GM10248 (cell line): ENCODE measurements around the gene PBXIP1.

Experiments used
- CTCF ChIA-PET: fragments of 300-600 bp; sonication (Branson Sonifier 250); formaldehyde crosslinking; extraction: SDS; loops from one replicate; lab custom pipeline; 2021; ENCODE audit warnings: antibody characterized with exemption; lab: Yijun Ruan, JAX
- POLR2A ChIA-PET: fragments of 350-650 bp; sonication (Branson Sonifier 250); formaldehyde crosslinking; extraction: SDS; loops from one replicate; lab custom pipeline; 2020; ENCODE audit warnings: antibody characterized with exemption; lab: Yijun Ruan, JAX
- DNase-seq: peaks from one replicate; pipeline ENCODE4 v3.0.0; 2012; ENCODE audit errors: extremely low spot score
- TF ChIP-seq, protein P1 (sequence below): IDR thresholded peaks from 2 replicates; pipeline ENCODE4 v1.5.1; 2012; ENCODE audit warnings: mild to moderate bottlenecking, low read depth; ENCODE audit errors: extremely low read depth, missing control alignments, control extremely low read depth

PBXIP1 gene

DNA sequence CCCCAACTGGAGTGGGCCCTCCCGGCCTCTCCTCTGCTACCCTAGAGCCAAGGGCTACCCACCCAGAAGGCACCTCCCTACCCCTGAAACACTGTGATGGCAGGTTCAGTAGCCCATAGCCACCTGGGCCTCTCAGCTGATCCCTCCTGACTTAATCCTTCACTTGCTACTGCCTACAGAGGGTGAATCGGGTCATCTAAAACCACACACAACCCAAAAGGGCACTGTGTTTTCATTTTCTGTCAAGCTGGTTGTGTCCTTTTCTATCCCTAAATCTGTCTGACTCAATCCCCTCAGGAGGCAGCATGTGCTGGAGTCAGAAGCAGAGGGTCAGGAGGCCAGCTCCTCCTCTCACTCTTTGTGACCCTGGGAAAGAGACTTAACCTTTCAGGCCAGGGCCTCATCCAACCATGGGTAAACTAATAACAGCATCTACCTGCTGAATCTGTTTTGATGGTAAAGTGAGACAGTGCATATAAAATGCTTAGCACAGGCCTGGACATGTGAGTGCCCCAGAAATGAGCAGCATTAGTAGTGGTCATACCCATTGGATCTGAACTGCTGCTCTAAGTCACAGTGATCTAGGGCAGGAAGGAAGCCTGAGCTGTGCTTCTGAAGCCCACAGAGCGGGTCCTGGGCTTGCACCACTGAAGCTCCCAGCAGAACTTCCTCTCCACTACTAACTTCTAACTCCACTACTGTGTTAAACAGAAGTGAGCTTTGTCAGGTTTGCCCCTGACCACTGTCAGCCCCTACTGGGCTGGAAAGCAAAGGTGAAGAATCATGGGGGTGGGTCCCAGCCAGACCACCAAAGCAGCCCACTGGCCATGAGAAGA lies 30.3 kb downstream of the PBXIP1 start:
- CTCF ChIA-PET: interaction anchor here (1.0 to 2.8 kb wide), 3 partner anchors 11 to 34 kb away, joined by 3 to 18 read pairs (median 4); partner anchors contain the start of gene PMVK

DNA sequence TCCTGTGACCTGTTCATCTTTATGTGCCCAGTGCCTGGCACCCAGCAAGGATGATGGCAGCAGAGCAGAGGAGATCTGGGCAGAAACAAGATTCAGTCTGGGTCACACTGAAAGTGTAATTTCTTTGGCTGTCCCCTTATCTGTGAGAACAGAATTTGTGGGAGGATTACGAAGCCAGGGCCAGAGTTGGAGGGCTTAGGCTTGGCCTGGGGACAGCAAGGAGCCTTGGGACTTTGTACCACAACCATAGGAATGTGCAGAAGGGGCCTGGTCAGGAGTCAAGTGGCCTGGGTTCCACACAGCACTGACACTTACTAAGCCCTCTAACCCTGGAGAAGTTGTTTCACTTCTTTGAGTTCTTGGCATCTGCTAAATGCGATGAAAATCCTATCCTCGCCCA lies 32.2 kb downstream of the PBXIP1 start:
- ChIA-PET POLR2A (no interaction called here), CTCF (interaction anchor here (1.7 kb wide), 1 partner anchor 13 kb away, joined by 4 read pairs; the partner anchor contains the start of gene PMVK)
- TF ChIP-seq, protein P1, sequence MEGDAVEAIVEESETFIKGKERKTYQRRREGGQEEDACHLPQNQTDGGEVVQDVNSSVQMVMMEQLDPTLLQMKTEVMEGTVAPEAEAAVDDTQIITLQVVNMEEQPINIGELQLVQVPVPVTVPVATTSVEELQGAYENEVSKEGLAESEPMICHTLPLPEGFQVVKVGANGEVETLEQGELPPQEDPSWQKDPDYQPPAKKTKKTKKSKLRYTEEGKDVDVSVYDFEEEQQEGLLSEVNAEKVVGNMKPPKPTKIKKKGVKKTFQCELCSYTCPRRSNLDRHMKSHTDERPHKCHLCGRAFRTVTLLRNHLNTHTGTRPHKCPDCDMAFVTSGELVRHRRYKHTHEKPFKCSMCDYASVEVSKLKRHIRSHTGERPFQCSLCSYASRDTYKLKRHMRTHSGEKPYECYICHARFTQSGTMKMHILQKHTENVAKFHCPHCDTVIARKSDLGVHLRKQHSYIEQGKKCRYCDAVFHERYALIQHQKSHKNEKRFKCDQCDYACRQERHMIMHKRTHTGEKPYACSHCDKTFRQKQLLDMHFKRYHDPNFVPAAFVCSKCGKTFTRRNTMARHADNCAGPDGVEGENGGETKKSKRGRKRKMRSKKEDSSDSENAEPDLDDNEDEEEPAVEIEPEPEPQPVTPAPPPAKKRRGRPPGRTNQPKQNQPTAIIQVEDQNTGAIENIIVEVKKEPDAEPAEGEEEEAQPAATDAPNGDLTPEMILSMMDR: no peak
- no peak for DNase-seq

More for the DNA sequence above, 30.3 kb downstream of the PBXIP1 start:
- TF ChIP-seq, protein P1: no peak
- POLR2A ChIA-PET: interaction anchor here (1.1 kb wide), 1 partner anchor 18 kb away, joined by 3 read pairs; no protein-coding TSS in a partner anchor
- DNase-seq: no peak

- POLR2A ChIA-PET: no interaction called here
- no peak for DNase-seq
- TF ChIP-seq, protein P1: no peak
- CTCF ChIA-PET: interaction anchor here (1.0 to 1.9 kb wide), 9 partner anchors 9 to 244 kb away, joined by 3 to 6 read pairs (median 3); partner anchors contain the start of gene PMVK
Measured at GRCh38 chr1:154913273-154913672, 42.6 kb downstream of the PBXIP1 start.

DNA sequence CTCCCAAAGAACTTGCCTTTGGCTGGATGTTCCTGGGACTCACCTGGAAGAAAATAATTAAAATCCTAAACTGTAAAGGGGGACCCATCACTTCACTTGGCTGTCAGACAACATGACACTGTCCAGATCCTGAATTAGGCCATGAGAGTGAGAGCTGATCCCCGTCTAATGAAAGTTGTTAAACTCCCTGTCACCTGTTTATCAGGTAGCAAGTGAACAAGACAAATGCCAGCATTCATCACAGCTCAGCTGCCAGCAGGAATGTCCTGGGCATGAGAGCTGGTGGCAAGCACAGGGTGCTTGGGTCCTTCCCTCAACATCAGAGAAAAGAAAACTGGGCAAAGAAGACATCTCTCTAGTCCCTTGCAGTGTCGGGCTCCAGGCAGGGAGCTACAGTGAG lies 43.1 kb downstream of the PBXIP1 start:
- ChIA-PET CTCF (interaction anchor here (1.0 to 1.9 kb wide), 7 partner anchors 9 to 243 kb away, joined by 3 to 6 read pairs (median 4); partner anchors contain the start of gene PMVK), POLR2A (no interaction called here)
- DNase-seq: no peak
- TF ChIP-seq, protein P1: no peak

- DNase-seq: no peak
- ChIA-PET POLR2A (interaction anchor here (1.5 kb wide), 1 partner anchor 10 kb away, joined by 3 read pairs; no protein-coding TSS in a partner anchor), CTCF (interaction anchor here (1.4 to 1.9 kb wide), 3 partner anchors 25 to 242 kb away, joined by 4 to 6 read pairs (median 5); partner anchors contain the start of gene PMVK)
- TF ChIP-seq, protein P1: no peak
Measured at GRCh38 chr1:154911691-154912550, 44.0 kb downstream of the PBXIP1 start.
